ENCODE data around the gene RIN3.

RIN3 gene

DNA sequence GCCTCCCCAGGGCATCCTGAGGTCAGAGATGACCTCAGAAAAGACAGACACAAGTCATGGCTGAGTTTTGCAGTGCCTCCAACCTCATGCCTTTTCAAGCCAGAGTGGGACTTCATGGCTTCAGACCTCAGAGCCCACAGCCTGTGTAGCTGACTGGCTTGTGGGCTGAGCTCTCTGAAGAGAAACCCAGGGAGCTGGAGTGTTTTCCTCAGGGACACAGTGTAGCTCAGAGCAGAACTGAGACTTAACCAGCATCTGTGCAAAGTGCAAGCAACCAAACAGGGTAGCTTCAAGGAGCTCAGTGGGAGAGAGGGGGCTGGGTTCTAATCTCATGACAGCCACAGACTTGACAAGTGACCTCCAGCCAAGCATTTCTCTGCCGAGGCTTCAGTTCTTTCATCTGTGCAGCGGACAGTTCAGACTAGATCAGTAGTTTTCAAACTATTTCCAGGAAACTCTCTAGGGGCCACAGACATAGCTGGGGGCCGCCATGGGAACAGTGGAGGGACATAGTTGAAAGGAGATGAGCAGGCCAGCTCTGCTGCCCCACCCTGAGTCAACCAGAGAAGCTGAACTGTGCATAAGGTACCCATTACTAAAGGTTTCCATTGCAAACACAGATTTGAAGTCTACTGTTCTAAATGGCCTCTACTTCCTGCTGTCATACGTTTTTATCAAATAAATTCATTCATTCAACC lies 154.8 kb downstream of the RIN3 start:
- DNase-seq (ENCODE audit: low spot score) = no peak
- TF ChIP-seq, protein P1, sequence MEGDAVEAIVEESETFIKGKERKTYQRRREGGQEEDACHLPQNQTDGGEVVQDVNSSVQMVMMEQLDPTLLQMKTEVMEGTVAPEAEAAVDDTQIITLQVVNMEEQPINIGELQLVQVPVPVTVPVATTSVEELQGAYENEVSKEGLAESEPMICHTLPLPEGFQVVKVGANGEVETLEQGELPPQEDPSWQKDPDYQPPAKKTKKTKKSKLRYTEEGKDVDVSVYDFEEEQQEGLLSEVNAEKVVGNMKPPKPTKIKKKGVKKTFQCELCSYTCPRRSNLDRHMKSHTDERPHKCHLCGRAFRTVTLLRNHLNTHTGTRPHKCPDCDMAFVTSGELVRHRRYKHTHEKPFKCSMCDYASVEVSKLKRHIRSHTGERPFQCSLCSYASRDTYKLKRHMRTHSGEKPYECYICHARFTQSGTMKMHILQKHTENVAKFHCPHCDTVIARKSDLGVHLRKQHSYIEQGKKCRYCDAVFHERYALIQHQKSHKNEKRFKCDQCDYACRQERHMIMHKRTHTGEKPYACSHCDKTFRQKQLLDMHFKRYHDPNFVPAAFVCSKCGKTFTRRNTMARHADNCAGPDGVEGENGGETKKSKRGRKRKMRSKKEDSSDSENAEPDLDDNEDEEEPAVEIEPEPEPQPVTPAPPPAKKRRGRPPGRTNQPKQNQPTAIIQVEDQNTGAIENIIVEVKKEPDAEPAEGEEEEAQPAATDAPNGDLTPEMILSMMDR (IDR thresholded peaks at IDR 0.05; ENCODE audit: extremely low read depth, insufficient read depth, missing control alignments) = no peak
- in situ Hi-C loops (cut with MboI; ENCODE audit: low pct_unique_long_range_greater_than_20kb, low sequenced_read_pairs, unreplicated experiment) = no loop called here

DNA sequence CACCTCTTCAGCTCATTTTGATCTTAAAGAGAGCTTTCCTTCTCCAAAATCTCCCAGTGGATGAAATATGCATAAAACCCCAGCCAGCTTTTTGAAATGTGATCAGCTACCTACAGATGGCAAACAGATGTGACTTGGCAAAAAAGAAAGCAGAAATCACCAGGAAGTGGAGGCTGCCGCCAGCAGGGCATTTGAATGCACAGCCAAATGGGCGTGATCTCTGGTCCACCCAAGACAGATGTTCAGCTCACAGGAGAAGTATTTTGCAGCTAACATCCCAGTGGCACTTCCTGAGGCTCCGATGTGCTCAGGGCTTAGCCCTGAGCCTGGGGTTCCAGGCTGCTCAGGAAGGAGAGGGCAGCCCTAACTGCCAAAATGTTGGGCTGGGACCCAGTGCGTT lies 156.6 kb downstream of the RIN3 start:
- DNase-seq (ENCODE audit: low spot score) = no peak
- in situ Hi-C loops (cut with MboI; ENCODE audit: low pct_unique_long_range_greater_than_20kb, low sequenced_read_pairs, unreplicated experiment) = no loop called here
- TF ChIP-seq, protein P1 (IDR thresholded peaks at IDR 0.05; ENCODE audit: extremely low read depth, insufficient read depth, missing control alignments) = peak; percentile 13

DNA sequence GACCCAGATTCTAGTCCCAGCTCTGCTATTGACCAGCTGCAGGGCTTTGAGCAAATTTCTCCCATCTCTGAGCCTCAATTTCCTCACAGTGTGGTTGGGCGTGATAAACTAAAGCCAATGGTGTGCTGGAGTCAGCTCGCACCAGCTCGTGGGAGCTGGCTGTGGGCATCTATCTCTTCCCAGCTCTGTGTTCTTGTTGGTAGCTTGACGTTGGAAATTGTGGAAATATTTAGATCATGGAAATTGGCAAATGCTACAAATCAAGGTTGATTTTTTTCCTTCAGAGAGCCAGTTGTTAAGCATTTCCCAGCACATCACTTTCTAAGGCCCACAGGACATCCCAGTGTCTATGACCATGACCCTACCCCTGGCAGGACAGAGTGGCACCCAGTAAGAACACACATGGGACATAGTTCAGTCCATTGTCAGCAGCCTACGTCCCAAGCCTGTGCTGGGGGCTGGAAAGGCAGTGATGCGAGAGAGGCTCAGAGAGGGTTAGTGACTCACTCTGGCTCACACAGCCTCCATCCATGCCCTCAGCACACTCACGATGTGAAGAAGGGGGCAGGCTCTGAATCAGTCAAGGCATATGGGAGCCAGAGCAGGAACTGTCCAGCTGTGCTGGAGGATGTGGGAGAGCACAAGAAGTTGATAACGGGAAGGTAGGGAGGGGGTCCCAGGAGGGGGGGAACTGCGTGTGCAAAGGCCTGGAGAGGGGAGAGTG lies 157.2 kb downstream of the RIN3 start:
- TF ChIP-seq, protein P1 (IDR thresholded peaks at IDR 0.05; ENCODE audit: extremely low read depth, insufficient read depth, missing control alignments) = no peak
- DNase-seq (ENCODE audit: low spot score) = no peak
- in situ Hi-C loops (cut with MboI; ENCODE audit: low pct_unique_long_range_greater_than_20kb, low sequenced_read_pairs, unreplicated experiment) = no loop called here

DNA sequence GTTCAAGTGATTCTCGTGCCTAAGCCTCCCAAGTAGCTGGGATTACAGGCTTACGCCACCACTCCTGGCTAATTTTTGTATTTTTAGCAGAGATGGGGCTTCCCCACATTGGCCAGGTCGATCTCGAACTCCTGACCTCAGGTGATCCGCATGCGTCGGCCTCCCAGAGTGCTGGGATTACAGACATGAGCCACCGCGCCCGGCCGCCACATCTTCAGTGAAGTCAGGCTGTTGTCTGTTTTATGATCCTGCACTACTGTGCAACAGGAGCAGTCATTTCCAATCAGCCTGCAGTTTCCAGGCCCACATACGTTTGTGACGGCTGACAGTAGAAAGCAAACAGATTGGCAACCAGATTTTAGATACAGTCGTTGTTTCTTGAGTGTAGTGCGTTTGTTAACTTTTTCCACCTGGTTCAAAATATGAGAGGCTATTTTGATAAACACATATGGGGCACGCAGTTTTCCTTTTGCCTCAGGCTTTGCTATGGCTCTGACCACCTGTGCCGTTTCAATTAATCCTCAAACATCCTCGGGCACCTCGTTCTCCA lies 160.1 kb downstream of the RIN3 start:
- in situ Hi-C loops (cut with MboI; ENCODE audit: low pct_unique_long_range_greater_than_20kb, low sequenced_read_pairs, unreplicated experiment) = no loop called here
- TF ChIP-seq, protein P1 (IDR thresholded peaks at IDR 0.05; ENCODE audit: extremely low read depth, insufficient read depth, missing control alignments) = no peak
- no peak for DNase-seq (ENCODE audit: low spot score)

DNA sequence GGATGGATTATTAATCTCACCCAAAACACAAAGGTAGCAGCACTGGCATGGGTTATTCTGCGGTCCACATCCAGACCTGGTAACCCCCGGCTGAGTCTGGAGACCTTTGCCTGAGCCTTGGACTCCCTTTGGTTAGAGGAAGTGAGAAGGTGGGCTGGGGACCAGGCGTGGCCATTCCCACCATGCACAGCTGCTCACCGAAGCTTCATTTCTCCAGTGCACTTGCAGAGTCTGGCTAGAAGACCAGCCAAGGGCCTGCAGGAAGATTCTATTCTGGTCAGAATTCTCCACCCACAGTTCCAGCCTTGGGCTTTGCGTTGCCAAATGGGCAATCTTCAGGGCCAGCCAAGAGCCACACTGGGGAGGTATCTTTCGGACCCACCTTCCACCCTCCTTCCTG lies 161.8 kb downstream of the RIN3 start:
- TF ChIP-seq, protein P1 (IDR thresholded peaks at IDR 0.05; ENCODE audit: extremely low read depth, insufficient read depth, missing control alignments) = no peak
- DNase-seq (ENCODE audit: low spot score) = no peak
- in situ Hi-C loops (cut with MboI; ENCODE audit: low pct_unique_long_range_greater_than_20kb, low sequenced_read_pairs, unreplicated experiment) = loop anchor here (25.0 kb wide), 1 partner anchor 538 kb away; no protein-coding TSS in a partner anchor

DNA sequence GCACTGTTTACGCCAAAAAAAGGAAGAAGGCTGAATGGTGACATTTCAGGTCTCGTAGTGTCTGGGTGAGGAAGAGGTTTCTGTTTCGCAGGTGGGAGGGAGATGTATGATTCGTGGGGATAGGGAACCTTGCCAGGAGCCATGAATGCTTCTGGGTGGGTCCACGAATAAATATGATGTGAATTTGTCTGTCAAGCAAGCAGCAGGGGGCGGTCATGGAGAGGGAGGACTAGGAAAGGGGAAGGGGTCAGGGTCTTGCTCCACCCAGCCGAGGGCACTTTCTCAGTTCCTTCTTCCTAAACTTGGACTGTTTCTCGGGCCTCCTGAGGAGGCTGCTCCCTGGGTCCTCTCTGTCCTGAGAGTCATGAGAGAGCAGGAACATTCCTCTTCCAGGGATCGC lies 162.4 kb downstream of the RIN3 start:
- DNase-seq (ENCODE audit: low spot score) = no peak
- in situ Hi-C loops (cut with MboI; ENCODE audit: low pct_unique_long_range_greater_than_20kb, low sequenced_read_pairs, unreplicated experiment) = loop anchor here (25.0 kb wide), 1 partner anchor 539 kb away; no protein-coding TSS in a partner anchor
- TF ChIP-seq, protein P1 (IDR thresholded peaks at IDR 0.05; ENCODE audit: extremely low read depth, insufficient read depth, missing control alignments) = peak; percentile 30
